GM04504 (cell line): Measurements from ENCODE around the gene SLC48A1.

Source experiments
- DNase-seq: peaks from one replicate; pipeline ENCODE4 v3.0.0-alpha.2; 2012; ENCODE audit warnings: low read depth

SLC48A1 gene

GRCh38 chr12:47828008-47828975 lies 55.3 kb downstream of the SLC48A1 start:
- no peak for DNase-seq

- DNase-seq: peak; percentile 64
These were observed 56.0 kb downstream of the SLC48A1 start for GRCh38 chr12:47828976-47829482.

GRCh38 chr12:47829584-47829983 lies 56.5 kb downstream of the SLC48A1 start:
- DNase-seq: no peak
